ENCODE data around the gene DNM3. TPM values are rescaled to one million over a fixed set of nuclear protein-coding genes. Genes with fewer than 3 reads are reported as not detected.
A peak's percentile ranks its signal among the peaks of the same experiment; 100 is the strongest.

DNM3 gene
- total RNA-seq, 1 donor from 2014 or later = 2.3 TPM

DNA sequence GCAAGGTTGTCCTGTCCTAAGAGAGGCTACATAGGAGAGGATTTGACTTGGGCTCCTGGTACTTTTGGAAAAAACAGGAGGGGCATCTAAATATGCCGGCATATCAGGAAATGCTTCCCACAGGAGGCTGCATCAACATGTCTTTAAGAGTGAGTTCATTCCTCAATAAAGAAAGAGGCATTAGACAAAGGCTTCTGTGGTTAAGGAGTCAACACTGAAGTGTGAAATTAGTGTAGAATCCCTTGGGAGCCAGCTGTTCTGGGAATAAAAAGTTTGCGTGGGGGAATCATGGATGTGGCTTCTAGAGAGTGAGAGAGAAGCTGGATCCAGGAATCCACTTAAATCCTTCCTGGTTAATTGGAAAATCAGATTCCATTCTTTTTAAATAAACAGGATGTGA lies 69.5 kb downstream of the DNM3 start:
- ATAC-seq = no peak
- intact Hi-C loops (cut with micrococcal nuclease) = no loop called here
- no peak for DNase-seq

GRCh38 chr1:171911506-171911905 lies 70.2 kb downstream of the DNM3 start:
- DNase-seq (no peak), ATAC-seq (no peak)
- intact Hi-C loops (cut with micrococcal nuclease) = no loop called here

DNA sequence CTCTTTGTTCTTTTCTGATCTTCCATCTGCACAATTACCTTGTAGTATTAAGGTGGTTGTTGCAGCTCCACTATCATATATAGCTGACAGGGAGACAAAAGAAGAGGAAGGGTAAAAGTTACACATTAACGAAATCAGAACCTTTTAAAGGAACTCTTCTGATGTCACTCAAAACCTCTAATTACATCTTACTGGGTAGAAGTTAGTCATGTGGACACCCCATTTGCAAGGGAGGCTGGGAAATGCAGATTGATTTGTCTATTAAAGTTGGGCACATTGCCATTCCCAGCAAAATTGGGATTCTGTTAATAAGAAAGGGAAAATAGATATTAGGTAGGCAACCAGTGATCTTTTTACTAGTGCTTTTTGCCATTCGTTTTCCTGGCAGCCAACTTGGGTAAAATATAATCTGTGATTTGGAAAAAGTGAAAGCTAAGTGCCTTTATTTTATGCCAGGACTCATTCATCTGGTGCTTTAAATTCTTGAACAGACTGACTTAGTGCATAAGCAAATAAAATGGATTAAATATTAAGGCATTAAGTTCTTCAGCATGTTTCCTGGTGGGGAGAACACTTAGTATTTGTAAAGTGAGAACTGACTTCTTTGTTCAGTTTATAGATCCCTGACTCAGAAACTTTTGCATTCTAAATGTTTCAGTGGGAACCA lies 71.3 kb downstream of the DNM3 start:
- no peak for ATAC-seq
- no peak for DNase-seq
- intact Hi-C loops (cut with micrococcal nuclease) = no loop called here

- intact Hi-C loops (cut with micrococcal nuclease) = no loop called here
- no peak for DNase-seq
- peak; percentile 63 for ATAC-seq
These were observed 72.1 kb downstream of the DNM3 start for GRCh38 chr1:171913385-171913784.

DNA sequence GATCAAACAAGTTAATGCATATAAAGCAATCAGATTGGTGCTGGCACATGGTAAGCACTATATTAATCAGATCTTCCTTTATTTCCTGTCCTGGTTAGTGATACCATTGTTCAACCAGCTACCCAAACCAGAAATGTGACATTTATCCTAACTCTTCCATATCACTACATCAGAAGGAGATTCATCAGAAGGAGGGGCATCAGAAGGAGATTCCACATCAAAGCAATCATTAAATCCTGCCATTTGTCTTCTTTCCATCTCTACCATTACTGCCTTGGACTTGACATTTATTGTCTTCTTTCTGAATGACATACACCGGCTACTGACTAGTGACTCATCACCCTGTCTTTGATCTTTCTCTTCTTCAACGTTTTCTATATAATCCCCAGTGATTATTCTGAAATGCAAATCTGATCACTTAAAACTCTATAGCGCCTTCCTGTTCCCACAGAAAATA lies 75.0 kb downstream of the DNM3 start:
- no peak for DNase-seq
- intact Hi-C loops (cut with micrococcal nuclease) = no loop called here
- no peak for ATAC-seq

GRCh38 chr1:171917331-171917730 lies 76.0 kb downstream of the DNM3 start:
- no peak for ATAC-seq
- DNase-seq = no peak
- intact Hi-C loops (cut with micrococcal nuclease) = no loop called here

DNA sequence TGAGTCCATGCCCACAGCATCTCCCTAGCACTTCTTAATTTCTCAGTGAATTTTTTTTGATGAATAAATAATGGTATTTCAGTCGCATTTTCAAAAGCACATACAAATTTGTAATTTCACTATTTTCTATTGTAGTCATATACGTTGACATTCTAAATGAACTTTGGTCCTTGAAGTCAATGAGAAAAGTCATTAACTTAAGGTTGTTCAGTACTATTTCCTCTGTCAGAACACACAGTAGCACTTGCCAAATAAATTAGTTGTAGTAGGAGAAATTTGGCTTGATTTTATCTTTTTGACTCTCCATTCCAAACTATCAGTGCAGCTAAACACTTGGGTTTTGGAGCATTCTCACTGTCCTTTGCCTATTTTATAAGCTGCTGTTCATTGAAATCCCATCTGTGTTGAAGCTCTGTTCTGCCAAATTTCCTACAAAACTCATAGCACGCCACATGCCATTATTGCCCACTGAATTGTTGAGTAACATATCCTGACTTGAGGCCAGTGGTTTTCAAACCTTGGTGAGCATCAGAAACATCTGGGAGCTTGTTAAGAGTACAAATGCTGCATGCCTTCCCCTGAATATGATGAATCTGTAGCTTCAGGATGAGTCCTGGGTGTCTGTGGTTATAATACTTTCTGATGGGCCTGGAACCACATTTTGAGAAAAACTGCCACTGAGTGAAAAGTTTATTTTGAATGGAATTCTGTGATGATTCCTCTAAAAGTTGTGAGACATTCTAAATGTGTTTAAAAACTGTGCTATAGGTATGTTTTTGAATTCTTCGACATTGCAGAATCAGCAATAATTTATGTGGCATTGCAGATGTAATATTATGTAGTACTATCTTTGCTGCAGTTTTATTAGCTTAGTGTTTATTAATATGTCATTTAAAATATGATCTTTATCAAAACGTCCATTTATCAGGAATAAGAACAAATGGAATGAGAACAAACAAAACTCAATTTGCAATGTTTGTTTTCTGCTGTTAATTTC lies 78.9 kb downstream of the DNM3 start:
- DNase-seq (no peak), ATAC-seq (peak; percentile 42)
- intact Hi-C loops (cut with micrococcal nuclease) = no loop called here

- DNase-seq = no peak
- ATAC-seq = no peak
- intact Hi-C loops (cut with micrococcal nuclease) = no loop called here
These were observed 81.7 kb downstream of the DNM3 start for GRCh38 chr1:171922999-171923398.

GRCh38 chr1:171929121-171929520 lies 87.8 kb downstream of the DNM3 start:
- intact Hi-C loops (cut with micrococcal nuclease) = no loop called here
- ATAC-seq = no peak
- no peak for DNase-seq

- ATAC-seq (no peak), DNase-seq (no peak)
- intact Hi-C loops (cut with micrococcal nuclease) = no loop called here
These were observed 90.5 kb downstream of the DNM3 start for GRCh38 chr1:171931752-171932151.

GRCh38 chr1:171934664-171935063 lies 93.4 kb downstream of the DNM3 start:
- intact Hi-C loops (cut with micrococcal nuclease) = no loop called here
- DNase-seq (no peak), ATAC-seq (no peak)

GRCh38 chr1:171935086-171935485 lies 93.8 kb downstream of the DNM3 start:
- intact Hi-C loops (cut with micrococcal nuclease) = no loop called here
- ATAC-seq = no peak
- no peak for DNase-seq

DNA sequence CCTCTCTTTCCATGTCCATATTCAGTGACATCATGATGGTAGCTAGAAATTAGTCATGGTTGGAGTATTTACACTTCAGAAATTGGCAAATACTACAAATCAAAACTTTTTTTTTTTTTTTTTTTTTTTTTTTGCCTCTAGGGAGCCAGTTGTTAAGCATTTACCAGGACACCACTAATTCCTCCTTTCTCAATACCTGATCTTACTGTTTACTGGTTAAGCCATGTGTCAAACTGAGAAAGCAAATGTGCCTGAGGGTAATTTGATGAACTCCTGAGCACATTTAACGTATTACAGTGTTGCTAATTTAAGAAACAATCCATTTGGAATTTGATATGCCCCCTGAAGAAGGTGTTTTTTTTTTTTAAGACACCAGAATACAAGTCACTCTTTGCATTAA lies 94.4 kb downstream of the DNM3 start:
- DNase-seq = no peak

DNA sequence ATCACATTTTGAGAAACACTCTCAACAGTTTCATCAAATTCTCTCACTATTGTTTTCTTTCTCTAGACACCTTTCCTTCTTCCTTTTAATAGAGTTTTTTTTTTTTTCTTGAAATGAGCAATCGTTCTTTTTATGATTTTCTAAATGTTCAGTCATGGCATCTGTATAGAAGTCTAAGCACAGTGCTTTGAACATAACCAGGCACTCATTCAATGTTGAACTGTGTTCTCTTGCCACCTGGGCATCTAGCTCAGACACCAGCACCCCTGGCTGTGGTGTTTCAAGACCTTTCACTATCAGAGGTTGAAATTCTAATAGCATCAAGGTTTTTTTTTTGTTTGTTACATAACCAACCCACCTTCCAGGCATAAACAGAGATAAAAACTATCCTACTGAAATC lies 96.6 kb downstream of the DNM3 start:
- DNase-seq (no peak), ATAC-seq (no peak)
- intact Hi-C loops (cut with micrococcal nuclease) = no loop called here

More for the DNA sequence above, 94.4 kb downstream of the DNM3 start:
- no peak for ATAC-seq
- intact Hi-C loops (cut with micrococcal nuclease) = no loop called here

DNA sequence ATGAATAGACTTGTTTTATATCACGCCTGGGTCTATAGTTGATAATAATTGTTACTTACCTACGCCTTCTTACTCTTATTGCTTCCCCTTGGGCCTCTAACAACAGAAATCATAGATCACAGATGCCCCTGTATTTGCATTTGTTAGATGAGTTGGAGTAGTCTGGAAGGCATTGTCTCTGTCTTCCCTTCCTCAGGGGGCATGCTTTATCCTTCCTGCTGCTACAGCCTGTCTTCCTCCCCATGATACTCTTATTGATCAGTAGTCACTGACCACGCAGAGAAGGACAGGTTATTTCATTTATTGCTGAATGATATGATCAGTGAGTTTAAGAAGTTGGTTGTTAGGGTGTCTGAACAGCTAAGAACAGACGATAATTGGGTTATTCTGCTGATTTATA lies 98.4 kb downstream of the DNM3 start:
- DNase-seq (no peak), ATAC-seq (no peak)
- intact Hi-C loops (cut with micrococcal nuclease) = no loop called here

DNA sequence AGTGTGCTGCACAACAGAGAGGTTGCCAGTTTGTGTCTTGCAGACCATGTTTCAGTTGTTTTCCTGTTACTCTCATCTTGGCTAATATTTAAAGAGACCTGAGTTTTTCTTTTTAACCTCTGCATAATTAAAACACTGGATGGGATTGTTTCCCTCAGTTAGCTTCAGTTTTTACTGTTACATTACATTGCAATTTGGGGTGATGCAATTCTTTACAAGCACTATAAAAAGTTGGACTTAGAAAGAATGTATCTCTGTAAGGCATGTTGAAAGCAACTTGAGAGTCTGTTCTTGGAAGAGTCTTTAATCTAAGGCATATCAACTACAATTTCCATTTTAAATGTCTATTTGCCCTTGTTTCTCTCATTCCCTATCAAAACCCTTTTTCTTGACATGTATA lies 99.1 kb downstream of the DNM3 start:
- intact Hi-C loops (cut with micrococcal nuclease) = no loop called here

DNA sequence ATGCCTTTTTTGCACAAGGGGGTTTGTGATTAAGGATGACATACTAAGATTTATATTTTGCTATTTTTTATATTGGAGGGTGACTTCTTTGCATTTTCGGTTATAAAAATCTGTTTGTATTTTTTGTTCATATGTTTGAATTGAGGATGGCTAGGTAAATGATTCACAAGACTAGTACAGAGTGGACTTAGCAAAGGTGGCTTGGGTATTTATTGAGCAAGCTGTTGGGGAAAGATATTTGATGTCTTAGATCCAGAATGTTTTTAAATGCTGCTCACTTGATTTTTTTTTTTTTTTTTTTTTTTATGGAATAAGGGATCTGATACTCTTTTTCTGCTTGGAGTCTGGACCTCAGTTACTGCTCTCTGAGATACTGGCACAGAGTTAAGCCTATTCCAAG lies 100.6 kb downstream of the DNM3 start:
- ATAC-seq (no peak), DNase-seq (no peak)
- intact Hi-C loops (cut with micrococcal nuclease) = no loop called here

More for the DNA sequence above, 99.1 kb downstream of the DNM3 start:
- DNase-seq = no peak
- no peak for ATAC-seq

- DNase-seq (no peak), ATAC-seq (no peak)
- intact Hi-C loops (cut with micrococcal nuclease) = no loop called here
These were observed 102.8 kb downstream of the DNM3 start for GRCh38 chr1:171943973-171944561.

DNA sequence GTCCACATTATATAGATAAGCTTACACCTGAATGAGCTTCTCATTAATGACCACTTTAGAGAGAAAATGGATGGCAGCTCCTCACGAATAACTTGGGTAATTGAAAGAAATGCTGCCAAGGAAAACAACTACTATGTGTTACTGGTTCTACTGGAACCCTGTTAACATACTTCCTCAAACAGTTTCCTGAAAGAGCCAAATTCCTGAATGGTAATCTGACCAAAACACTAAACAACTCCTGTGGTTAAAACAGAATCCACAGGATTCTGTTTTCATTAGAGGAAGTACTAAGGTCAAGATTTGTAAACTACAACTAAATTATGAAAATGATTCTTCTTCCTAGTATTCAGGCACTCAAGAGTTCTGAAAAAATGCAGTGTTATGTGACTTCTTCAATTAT lies 107.2 kb downstream of the DNM3 start:
- DNase-seq (no peak), ATAC-seq (no peak)
- intact Hi-C loops (cut with micrococcal nuclease) = no loop called here

DNA sequence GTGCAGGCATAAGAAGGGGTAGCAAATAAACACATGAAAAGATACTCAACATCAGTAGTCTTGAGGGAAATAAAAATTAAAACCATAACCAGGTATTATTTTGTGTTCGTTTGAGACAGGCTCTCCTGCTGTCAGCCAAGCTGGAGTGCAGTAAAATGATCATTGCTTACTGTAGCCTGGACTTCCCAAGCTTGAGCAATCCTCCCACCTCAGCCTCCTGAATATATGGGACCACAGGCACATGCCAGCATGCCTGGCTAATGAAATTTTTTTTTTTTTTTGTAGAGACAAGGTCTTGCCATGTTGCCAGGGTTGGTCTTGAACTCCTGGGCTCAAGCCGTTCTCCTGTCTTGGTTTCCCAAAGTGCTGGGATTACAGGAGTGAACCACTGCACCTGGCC lies 108.0 kb downstream of the DNM3 start:
- DNase-seq = no peak
- no peak for ATAC-seq
- intact Hi-C loops (cut with micrococcal nuclease) = no loop called here

All from left ventricle myocardium superior (tissue), 1 donor.